ENCODE data around the gene XKR8.

GRCh38 chr1:27954186-27954585, 5.6 kb upstream of the XKR8 start:
- no peak for TF ChIP-seq CTCF (IDR thresholded peaks at IDR 0.05)
- TF ChIP-seq POLR2A (IDR thresholded peaks at IDR 0.05): no peak
- no peak for TF ChIP-seq POLR2AphosphoS5 (IDR thresholded peaks at IDR 0.05)
- TF ChIP-seq EP300 (IDR thresholded peaks at IDR 0.05): no peak

Data from sigmoid colon (tissue), 4 donors.